ENCODE measurements around the gene ANKRD42.

- no peak for TF ChIP-seq ZBTB1 (tag by site-specific recombination; IDR thresholded peaks at IDR 0.05)
- no peak for TF ChIP-seq ZNF521 (tag by site-specific recombination; IDR thresholded peaks at IDR 0.05)
- no peak for TF ChIP-seq YY1 (tag by site-specific recombination; IDR thresholded peaks at IDR 0.05)
These were observed 37.1 kb upstream of the ANKRD42 start for GRCh38 chr11:83156144-83156995.
